K562 (cell line): ENCODE results near the gene TKT. TPM values are rescaled to one million over a fixed set of nuclear protein-coding genes. Genes with fewer than 3 reads are reported as not detected.
A peak's percentile ranks its signal among the peaks of the same experiment; 100 is the strongest.

Experiments
- ATAC-seq: fragments of 200-7000 bp; cut with Tn5 transposase; 3 replicates; pipeline ENCODE4 v1.9.1; 2020; ENCODE audit warnings: moderate library complexity
- BruUV-seq: library from RNA; stranded (reverse); fragments of 400-500 nt; replicated peaks from 2 replicates; lab custom pipeline; 2021; lab: Mats Ljungman, UMichigan
- CTCF ChIA-PET: fragments of 300-600 bp; formaldehyde crosslinking; extraction: SDS; loops from one replicate; lab custom pipeline; 2021; ENCODE audit warnings: low intra/inter-chr PET ratio; lab: Yijun Ruan, JAX
- POLR2A ChIA-PET: fragments of 300-600, 350-650 bp; sonication (Branson Sonifier 250); formaldehyde crosslinking; extraction: SDS; loops from one replicate; lab custom pipeline; 2021; ENCODE audit warnings: antibody characterized with exemption, inconsistent platforms; lab: Yijun Ruan, JAX
- DNase-seq, 4 experiments: peaks; one replicate each; pipeline versions ENCODE4 v3.0.0 to v3.0.0-alpha.2; 2011 to 2018; ENCODE audit warnings: low spot score in 3 of 4, mixed read lengths in 3 of 4; ENCODE audit errors: extremely low read depth in 1 of 4
- FAIRE-seq: peaks from 2 replicates; lab custom pipeline; 2011; peaks lifted over from hg19 to GRCh38; lab: Jason Lieb, UNC
- H2AFZ ChIP-seq: 2 replicates; pipeline ENCODE4 v1.6.0; 2011; ENCODE audit warnings: low read depth, low read length, control low read depth, inconsistent platforms
- H3K27ac ChIP-seq: fragments of 200-600 bp; 3 replicates; pipeline ENCODE4 v1.8.0; 2011; ENCODE audit warnings: low read depth, mild to moderate bottlenecking, control low read depth, inconsistent platforms, low read length, moderate library complexity, mixed read lengths; ENCODE audit errors: extremely low read depth
- H3K27me3 ChIP-seq, 2 experiments: fragments of 300-600 bp in 1 of 2; 2 replicates in 1 of 2; 3 replicates in 1 of 2; pipeline versions ENCODE4 v1.6.0 to v1.8.0; 2011; ENCODE audit warnings: inconsistent platforms in 2 of 2, low read length in 2 of 2, mild to moderate bottlenecking in 1 of 2, mixed read lengths in 1 of 2, moderate library complexity in 1 of 2; ENCODE audit not compliant: control insufficient read depth in 2 of 2, insufficient read depth in 2 of 2
- H3K36me3 ChIP-seq: fragments of 300-600 bp; 3 replicates; pipeline ENCODE4 v1.8.0; 2011; ENCODE audit warnings: mild to moderate bottlenecking, low read length, inconsistent platforms; ENCODE audit not compliant: control insufficient read depth, insufficient read depth
- H3K4me1 ChIP-seq, 2 experiments: fragments of 200-600 bp in 1 of 2; replicated peaks in 1 of 2; 2 replicates in 1 of 2; 3 replicates in 1 of 2; pipeline versions ENCODE4 v1.5.1 to v1.8.0; 2011; ENCODE audit warnings: inconsistent platforms in 2 of 2, low read length in 2 of 2, mild to moderate bottlenecking in 1 of 2, mixed read lengths in 1 of 2, moderate library complexity in 1 of 2; ENCODE audit not compliant: control insufficient read depth in 2 of 2, insufficient read depth in 2 of 2
- H3K4me2 ChIP-seq: 2 replicates; pipeline ENCODE4 v1.6.1; 2011; ENCODE audit warnings: low read length, control low read depth, inconsistent platforms, mixed read lengths; ENCODE audit not compliant: insufficient read depth
- H3K4me3 ChIP-seq: fragments of 200-600 bp; sonication (generic), shearing (Covaris generic); 2 replicates; pipeline ENCODE4 v1.5.1; 2016; ENCODE audit warnings: control low read depth, inconsistent platforms
- H3K79me2 ChIP-seq: fragments of 200-600 bp; 3 replicates; pipeline ENCODE4 v1.8.0; 2011; ENCODE audit warnings: low read length, inconsistent platforms; ENCODE audit not compliant: control insufficient read depth, insufficient read depth
- H3K9ac ChIP-seq, 2 experiments: 2 replicates each; pipeline versions ENCODE4 v1.6.0 to v1.6.1; 2011; ENCODE audit warnings: low read depth in 2 of 2, low read length in 2 of 2, control low read depth in 1 of 2, inconsistent platforms in 1 of 2, mild to moderate bottlenecking in 1 of 2, mixed read lengths in 1 of 2; ENCODE audit not compliant: insufficient read depth in 1 of 2
- H3K9me1 ChIP-seq: one replicate; pipeline ENCODE4 v1.6.0; 2011; ENCODE audit warnings: inconsistent platforms, mild to moderate bottlenecking, low read length, moderate library complexity; ENCODE audit not compliant: control insufficient read depth, insufficient read depth
- H3K9me3 ChIP-seq: replicated peaks from 2 replicates; pipeline ENCODE4 v1.5.1; 2011; ENCODE audit warnings: low read depth, low read length, inconsistent platforms; ENCODE audit not compliant: control insufficient read depth, insufficient read depth
- H4K20me1 ChIP-seq: replicated peaks from 2 replicates; pipeline ENCODE4 v1.6.1; 2011; ENCODE audit warnings: low read length, inconsistent platforms, mixed read lengths; ENCODE audit not compliant: control insufficient read depth, insufficient read depth
- CC2D1A ChIP-seq: fragments of 450-650 bp; IDR thresholded peaks from 2 replicates; pipeline ENCODE4 v1.6.1; 2017; ENCODE audit warnings: mild to moderate bottlenecking
- HMG20A ChIP-seq: fragments of 450-650 bp; formaldehyde crosslinking; conservative IDR thresholded peaks from 2 replicates; pipeline ENCODE4 v1.4.0; 2020; ENCODE audit warnings: mild to moderate bottlenecking, mixed read lengths
- HMG20B ChIP-seq: fragments of 250-450 bp; sonication (Bioruptor Pico); IDR thresholded peaks from 2 replicates; pipeline ENCODE4 v1.5.0; 2021; ENCODE audit warnings: mild to moderate bottlenecking
- KLF1 ChIP-seq: fragments of 450-650 bp; IDR thresholded peaks from 2 replicates; pipeline ENCODE4 v1.6.1; 2016; ENCODE audit warnings: missing genetic modification characterization, missing compliant biosample characterization
- MYC ChIP-seq, 2 experiments: fragments of 250-450 bp in 1 of 2; sonication (Bioruptor Pico) in 1 of 2; IDR thresholded peaks; 2 replicates each; pipeline versions ENCODE4 v1.5.1 to v1.6.1; 2012 to 2021; ENCODE audit warnings: low read depth in 2 of 2, borderline replicate concordance in 1 of 2, improper control_type of control experiment in 1 of 2, low read length in 1 of 2, mild to moderate bottlenecking in 1 of 2, moderate library complexity in 1 of 2
- TAF9B ChIP-seq: fragments of 450-650 bp; IDR thresholded peaks from 2 replicates; pipeline ENCODE4 v1.6.1; 2018; ENCODE audit warnings: mild to moderate bottlenecking; ENCODE audit not compliant: partially characterized antibody
- WGBS: fragments of 100-300 bp; shearing (Covaris generic); methylation state at CpG from one replicate; pipeline ENCODE4 v1.1.6; 2016; ENCODE audit warnings: low coverage, mixed read lengths; ENCODE audit not compliant: insufficient coverage; ENCODE audit errors: missing lambda C conversion rate; 5-methylcytosine and 5-hydroxymethylcytosine counted together
- in situ Hi-C: fragments of 300-500 bp; cut with MboI; formaldehyde crosslinking; loops from 4 replicates; pipeline ENCODE4 v1.15.0; 2018; ENCODE audit warnings: inconsistent platforms, mixed read lengths
- intact Hi-C: fragments of 100-400 bp; cut with micrococcal nuclease; formaldehyde crosslinking; loops from 2 replicates; pipeline ENCODE4 v1.14.2; 2022
- polyA plus RNA-seq, 8 experiments: library from polyadenylated mRNA; depleted of rRNA in 4 of 8; stranded (reverse) in 5 of 8; unstranded in 3 of 8; fragments of >200 nt; fragmentation: Nextera tagmentation in 2 of 8; fragmentation: Illumina TruSeq in 1 of 8; extraction: Ambion mirVana in 2 of 8; extraction: Trizol in 1 of 8; gene quantifications; 2 replicates each; pipeline versions ENCODE4 v1.2.1 to v1.2.3, GENCODE V29; 2011 to 2014; ENCODE audit warnings: inconsistent platforms in 1 of 8, missing spikeins in 1 of 8
- total RNA-seq, 7 experiments: library from RNA; depleted of rRNA in 6 of 7; stranded (reverse); fragments of >200 nt in 6 of 7; fragmentation: Illumina TruSeq in 2 of 7; extraction: Trizol in 2 of 7; gene quantifications; 2 replicates each; pipeline versions ENCODE4 v1.2.1 to v1.2.3, GENCODE V29; 2011 to 2021; ENCODE audit warnings: low replicate concordance in 1 of 7

The TKT gene
- total and polyA plus RNA-seq, 9 of the 15 experiments (the other 6 are each of a cell fraction or from before 2014, with no cell fraction given) = 58.1 to 401 (median 187) TPM

DNA sequence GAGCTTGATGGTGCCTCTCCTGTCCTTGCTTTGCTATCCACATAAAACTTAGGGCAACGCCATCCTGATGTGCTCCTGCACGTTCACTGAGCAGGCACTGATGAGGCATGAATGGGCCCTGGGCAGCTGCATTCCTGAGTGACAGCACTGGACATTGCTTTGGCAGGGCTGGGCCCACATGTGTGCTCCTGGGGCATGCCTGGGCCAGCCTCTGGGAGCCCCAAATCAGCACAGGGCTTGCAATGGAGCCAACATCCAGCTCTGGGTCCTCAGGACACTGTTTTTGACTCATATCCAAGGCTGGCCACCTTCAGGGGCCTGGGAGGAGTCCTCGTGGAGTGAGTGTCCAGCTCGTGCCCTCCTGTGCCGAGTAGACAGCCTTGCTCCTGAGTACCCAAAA lies 5.9 kb upstream of the TKT start:
- peaks cover 4 to 12% of the 10 kb centered on the region in 2 experiments; a peak in 4 of 5 replicates for H3K4me1 ChIP-seq
- no peak overlapping the region for H3K27ac ChIP-seq
- DNase-seq (no peak), ATAC-seq (no peak), FAIRE-seq (no peak)
- ChIA-PET CTCF (no interaction called here), POLR2A (interaction anchor here (1.4 kb wide), 1 partner anchor 9 kb away, joined by 5 read pairs; no protein-coding TSS in a partner anchor)
- H3K79me2 ChIP-seq = no peaks in the 10 kb centered on the region
- no peaks in the 10 kb centered on the region for H3K36me3 ChIP-seq
- no peak overlapping the region for H3K4me2 ChIP-seq
- 0 out of 2 replicates have a peak overlapping the region, but pooled peaks have one; percentile 16 for H2AFZ ChIP-seq
- in situ Hi-C loops (no loop called here), intact Hi-C loops (no loop called here)
- TF ChIP-seq KLF1 (tag) = no peak
- no peak for TF ChIP-seq HMG20B (CRISPR knock-in tag)
- no peak for TF ChIP-seq HMG20A (CRISPR knock-in tag)
- no peak for TF ChIP-seq TAF9B
- no peak for TF ChIP-seq MYC (IDR thresholded peaks at IDR 0.05; ENCODE audit: low read depth, low read length)
- no peak for TF ChIP-seq MYC (CRISPR knock-in tag; IDR thresholded peaks at IDR 0.05; ENCODE audit: borderline replicate concordance, low read depth)
- TF ChIP-seq CC2D1A = no peak
- BruUV-seq = no TSS peak
- H3K9ac ChIP-seq = peak overlapping the region in 1 of 2 experiments; percentile 73; a peak in 1 of 4 replicates
- WGBS = 29% methylated on average over 5 of the region's 5 CpGs
- no peaks in the 10 kb centered on the region for H3K27me3 ChIP-seq
- no peaks in the 10 kb centered on the region for H4K20me1 ChIP-seq
- peaks cover 2% of the 10 kb centered on the region for H3K9me1 ChIP-seq
- H3K9me3 ChIP-seq = no peaks in the 10 kb centered on the region
- H3K4me3 ChIP-seq = no peak overlapping the region
